ENCODE measurements around the gene E2F7.

DNA sequence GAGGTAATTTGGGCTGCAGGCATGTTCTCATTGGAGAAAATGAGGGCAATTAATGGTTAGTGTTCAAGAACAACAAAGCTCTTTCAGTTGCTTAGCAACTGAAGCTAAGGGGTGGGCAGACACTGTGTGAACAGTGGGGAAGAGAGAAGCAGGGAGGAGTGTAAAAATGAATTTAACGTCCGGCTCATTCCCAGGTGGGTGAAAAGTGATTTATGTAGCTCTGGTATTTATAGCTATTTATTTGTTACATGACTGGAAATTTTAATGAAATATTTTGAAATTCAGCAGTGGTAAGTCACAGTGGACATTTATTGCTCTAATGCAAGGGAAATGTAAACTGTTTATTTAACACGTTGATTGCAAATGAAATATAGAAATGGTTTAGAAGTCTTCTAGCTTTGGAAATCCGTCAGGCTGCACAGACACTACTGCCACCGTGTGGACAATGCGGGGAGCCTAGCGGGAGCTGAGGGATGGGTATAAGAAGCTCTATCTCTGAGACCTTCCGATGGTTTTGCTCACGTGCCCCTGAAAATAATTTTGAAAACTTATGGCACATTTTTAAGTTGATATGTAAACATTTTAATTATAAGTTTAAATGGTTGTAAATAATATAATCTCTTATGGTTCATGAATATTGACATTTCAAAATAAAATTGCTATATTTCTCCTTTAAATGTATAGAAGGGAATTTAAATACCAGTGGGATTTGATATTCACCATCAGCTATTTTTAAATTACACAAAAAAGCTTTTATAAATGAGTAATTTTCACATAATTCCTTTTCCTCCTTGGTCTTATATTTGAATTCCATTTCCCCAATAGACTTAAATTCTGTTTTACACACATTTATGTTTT, 54.4 kb downstream of the E2F7 start:
- TF ChIP-seq, protein P1, sequence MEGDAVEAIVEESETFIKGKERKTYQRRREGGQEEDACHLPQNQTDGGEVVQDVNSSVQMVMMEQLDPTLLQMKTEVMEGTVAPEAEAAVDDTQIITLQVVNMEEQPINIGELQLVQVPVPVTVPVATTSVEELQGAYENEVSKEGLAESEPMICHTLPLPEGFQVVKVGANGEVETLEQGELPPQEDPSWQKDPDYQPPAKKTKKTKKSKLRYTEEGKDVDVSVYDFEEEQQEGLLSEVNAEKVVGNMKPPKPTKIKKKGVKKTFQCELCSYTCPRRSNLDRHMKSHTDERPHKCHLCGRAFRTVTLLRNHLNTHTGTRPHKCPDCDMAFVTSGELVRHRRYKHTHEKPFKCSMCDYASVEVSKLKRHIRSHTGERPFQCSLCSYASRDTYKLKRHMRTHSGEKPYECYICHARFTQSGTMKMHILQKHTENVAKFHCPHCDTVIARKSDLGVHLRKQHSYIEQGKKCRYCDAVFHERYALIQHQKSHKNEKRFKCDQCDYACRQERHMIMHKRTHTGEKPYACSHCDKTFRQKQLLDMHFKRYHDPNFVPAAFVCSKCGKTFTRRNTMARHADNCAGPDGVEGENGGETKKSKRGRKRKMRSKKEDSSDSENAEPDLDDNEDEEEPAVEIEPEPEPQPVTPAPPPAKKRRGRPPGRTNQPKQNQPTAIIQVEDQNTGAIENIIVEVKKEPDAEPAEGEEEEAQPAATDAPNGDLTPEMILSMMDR (conservative IDR thresholded peaks at IDR 0.05; ENCODE audit: low read depth in 2 of 2): peak; percentile 95 to 99
- TF ChIP-seq EZH2phosphoT487 (IDR thresholded peaks at IDR 0.05; ENCODE audit: unreplicated experiment): no peak
- TF ChIP-seq EZH2 (IDR thresholded peaks at IDR 0.05; ENCODE audit: low read depth, unreplicated experiment): no peak
- TF ChIP-seq POLR2AphosphoS5 (IDR thresholded peaks at IDR 0.05; ENCODE audit: low read depth): no peak
- no peak for TF ChIP-seq CREB1 (CRISPR knock-in tag; IDR thresholded peaks at IDR 0.05; ENCODE audit: low read depth)
- TF ChIP-seq, protein P2, sequence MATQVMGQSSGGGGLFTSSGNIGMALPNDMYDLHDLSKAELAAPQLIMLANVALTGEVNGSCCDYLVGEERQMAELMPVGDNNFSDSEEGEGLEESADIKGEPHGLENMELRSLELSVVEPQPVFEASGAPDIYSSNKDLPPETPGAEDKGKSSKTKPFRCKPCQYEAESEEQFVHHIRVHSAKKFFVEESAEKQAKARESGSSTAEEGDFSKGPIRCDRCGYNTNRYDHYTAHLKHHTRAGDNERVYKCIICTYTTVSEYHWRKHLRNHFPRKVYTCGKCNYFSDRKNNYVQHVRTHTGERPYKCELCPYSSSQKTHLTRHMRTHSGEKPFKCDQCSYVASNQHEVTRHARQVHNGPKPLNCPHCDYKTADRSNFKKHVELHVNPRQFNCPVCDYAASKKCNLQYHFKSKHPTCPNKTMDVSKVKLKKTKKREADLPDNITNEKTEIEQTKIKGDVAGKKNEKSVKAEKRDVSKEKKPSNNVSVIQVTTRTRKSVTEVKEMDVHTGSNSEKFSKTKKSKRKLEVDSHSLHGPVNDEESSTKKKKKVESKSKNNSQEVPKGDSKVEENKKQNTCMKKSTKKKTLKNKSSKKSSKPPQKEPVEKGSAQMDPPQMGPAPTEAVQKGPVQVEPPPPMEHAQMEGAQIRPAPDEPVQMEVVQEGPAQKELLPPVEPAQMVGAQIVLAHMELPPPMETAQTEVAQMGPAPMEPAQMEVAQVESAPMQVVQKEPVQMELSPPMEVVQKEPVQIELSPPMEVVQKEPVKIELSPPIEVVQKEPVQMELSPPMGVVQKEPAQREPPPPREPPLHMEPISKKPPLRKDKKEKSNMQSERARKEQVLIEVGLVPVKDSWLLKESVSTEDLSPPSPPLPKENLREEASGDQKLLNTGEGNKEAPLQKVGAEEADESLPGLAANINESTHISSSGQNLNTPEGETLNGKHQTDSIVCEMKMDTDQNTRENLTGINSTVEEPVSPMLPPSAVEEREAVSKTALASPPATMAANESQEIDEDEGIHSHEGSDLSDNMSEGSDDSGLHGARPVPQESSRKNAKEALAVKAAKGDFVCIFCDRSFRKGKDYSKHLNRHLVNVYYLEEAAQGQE (IDR thresholded peaks at IDR 0.05; ENCODE audit: unreplicated experiment): no peak
- TF ChIP-seq STAT1 (IDR thresholded peaks at IDR 0.05; ENCODE audit: unreplicated experiment): no peak
- TF ChIP-seq NANOG (IDR thresholded peaks at IDR 0.05; ENCODE audit: borderline replicate concordance): no peak
- no peak for TF ChIP-seq JUNB (IDR thresholded peaks at IDR 0.05; ENCODE audit: unreplicated experiment)
- no peak for TF ChIP-seq ZNF114 (CRISPR knock-in tag; IDR thresholded peaks at IDR 0.05)
- TF ChIP-seq, protein P3, sequence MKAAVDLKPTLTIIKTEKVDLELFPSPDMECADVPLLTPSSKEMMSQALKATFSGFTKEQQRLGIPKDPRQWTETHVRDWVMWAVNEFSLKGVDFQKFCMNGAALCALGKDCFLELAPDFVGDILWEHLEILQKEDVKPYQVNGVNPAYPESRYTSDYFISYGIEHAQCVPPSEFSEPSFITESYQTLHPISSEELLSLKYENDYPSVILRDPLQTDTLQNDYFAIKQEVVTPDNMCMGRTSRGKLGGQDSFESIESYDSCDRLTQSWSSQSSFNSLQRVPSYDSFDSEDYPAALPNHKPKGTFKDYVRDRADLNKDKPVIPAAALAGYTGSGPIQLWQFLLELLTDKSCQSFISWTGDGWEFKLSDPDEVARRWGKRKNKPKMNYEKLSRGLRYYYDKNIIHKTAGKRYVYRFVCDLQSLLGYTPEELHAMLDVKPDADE (IDR thresholded peaks at IDR 0.05): no peak
- no peak for TF ChIP-seq ZNF331 (CRISPR knock-in tag; IDR thresholded peaks at IDR 0.05; ENCODE audit: low read depth)
- TF ChIP-seq, protein P4, sequence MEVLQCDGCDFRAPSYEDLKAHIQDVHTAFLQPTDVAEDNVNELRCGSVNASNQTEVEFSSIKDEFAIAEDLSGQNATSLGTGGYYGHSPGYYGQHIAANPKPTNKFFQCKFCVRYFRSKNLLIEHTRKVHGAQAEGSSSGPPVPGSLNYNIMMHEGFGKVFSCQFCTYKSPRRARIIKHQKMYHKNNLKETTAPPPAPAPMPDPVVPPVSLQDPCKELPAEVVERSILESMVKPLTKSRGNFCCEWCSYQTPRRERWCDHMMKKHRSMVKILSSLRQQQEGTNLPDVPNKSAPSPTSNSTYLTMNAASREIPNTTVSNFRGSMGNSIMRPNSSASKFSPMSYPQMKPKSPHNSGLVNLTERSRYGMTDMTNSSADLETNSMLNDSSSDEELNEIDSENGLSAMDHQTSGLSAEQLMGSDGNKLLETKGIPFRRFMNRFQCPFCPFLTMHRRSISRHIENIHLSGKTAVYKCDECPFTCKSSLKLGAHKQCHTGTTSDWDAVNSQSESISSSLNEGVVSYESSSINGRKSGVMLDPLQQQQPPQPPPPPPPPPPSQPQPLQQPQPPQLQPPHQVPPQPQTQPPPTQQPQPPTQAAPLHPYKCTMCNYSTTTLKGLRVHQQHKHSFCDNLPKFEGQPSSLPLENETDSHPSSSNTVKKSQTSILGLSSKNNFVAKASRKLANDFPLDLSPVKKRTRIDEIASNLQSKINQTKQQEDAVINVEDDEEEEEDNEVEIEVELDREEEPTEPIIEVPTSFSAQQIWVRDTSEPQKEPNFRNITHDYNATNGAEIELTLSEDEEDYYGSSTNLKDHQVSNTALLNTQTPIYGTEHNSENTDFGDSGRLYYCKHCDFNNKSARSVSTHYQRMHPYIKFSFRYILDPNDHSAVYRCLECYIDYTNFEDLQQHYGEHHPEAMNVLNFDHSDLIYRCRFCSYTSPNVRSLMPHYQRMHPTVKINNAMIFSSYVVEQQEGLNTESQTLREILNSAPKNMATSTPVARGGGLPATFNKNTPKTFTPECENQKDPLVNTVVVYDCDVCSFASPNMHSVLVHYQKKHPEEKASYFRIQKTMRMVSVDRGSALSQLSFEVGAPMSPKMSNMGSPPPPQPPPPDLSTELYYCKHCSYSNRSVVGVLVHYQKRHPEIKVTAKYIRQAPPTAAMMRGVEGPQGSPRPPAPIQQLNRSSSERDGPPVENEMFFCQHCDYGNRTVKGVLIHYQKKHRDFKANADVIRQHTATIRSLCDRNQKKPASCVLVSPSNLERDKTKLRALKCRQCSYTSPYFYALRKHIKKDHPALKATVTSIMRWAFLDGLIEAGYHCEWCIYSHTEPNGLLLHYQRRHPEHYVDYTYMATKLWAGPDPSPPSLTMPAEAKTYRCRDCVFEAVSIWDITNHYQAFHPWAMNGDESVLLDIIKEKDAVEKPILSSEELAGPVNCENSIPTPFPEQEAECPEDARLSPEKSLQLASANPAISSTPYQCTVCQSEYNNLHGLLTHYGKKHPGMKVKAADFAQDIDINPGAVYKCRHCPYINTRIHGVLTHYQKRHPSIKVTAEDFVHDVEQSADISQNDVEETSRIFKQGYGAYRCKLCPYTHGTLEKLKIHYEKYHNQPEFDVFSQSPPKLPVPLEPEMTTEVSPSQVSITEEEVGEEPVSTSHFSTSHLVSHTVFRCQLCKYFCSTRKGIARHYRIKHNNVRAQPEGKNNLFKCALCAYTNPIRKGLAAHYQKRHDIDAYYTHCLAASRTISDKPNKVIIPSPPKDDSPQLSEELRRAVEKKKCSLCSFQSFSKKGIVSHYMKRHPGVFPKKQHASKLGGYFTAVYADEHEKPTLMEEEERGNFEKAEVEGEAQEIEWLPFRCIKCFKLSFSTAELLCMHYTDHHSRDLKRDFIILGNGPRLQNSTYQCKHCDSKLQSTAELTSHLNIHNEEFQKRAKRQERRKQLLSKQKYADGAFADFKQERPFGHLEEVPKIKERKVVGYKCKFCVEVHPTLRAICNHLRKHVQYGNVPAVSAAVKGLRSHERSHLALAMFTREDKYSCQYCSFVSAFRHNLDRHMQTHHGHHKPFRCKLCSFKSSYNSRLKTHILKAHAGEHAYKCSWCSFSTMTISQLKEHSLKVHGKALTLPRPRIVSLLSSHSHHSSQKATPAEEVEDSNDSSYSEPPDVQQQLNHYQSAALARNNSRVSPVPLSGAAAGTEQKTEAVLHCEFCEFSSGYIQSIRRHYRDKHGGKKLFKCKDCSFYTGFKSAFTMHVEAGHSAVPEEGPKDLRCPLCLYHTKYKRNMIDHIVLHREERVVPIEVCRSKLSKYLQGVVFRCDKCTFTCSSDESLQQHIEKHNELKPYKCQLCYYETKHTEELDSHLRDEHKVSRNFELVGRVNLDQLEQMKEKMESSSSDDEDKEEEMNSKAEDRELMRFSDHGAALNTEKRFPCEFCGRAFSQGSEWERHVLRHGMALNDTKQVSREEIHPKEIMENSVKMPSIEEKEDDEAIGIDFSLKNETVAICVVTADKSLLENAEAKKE (CRISPR knock-in tag; IDR thresholded peaks at IDR 0.05): no peak

Data from GM23338 (cell line).